Lung (tissue), 12 donors: ENCODE data around the gene ADAP1. TPM values are rescaled to one million over a fixed set of nuclear protein-coding genes. Genes with fewer than 3 reads are reported as not detected.
"Not testable (repeated sequence)": the region's sequence is repeated elsewhere in the genome, so short reads cannot be mapped to it uniquely, and the experiment has no call there.

Source experiments
- ATAC-seq: fragments of 200-7000 bp; cut with Tn5 transposase; one replicate; pipeline ENCODE4 v1.9.1; 2020; ENCODE audit warnings: moderate number of reproducible peaks; ENCODE audit not compliant: insufficient read depth, low FRiP score
- DNase-seq, 3 donors: peaks; one replicate each; pipeline ENCODE4 v3.0.0-alpha.2; 2013 to 2017
- H3K27ac ChIP-seq, 2 donors: one replicate each; pipeline ENCODE4 v1.5.1; 2013; ENCODE audit warnings: mild to moderate bottlenecking in 2 of 2, moderate library complexity in 2 of 2, control low read depth in 1 of 2, inconsistent platforms in 1 of 2, low read depth in 1 of 2, low read length in 1 of 2
- H3K27me3 ChIP-seq, 3 donors: one replicate each; pipeline ENCODE4 v1.5.1; 2013; ENCODE audit warnings: low read length in 2 of 3; ENCODE audit not compliant: control insufficient read depth in 3 of 3, insufficient read depth in 3 of 3
- H3K36me3 ChIP-seq, 4 donors: one replicate each; pipeline ENCODE4 v1.5.1; 2013; ENCODE audit warnings: low read length in 4 of 4, mild to moderate bottlenecking in 1 of 4, moderate library complexity in 1 of 4; ENCODE audit not compliant: control insufficient read depth in 4 of 4, insufficient read depth in 4 of 4
- H3K4me1 ChIP-seq, 5 donors: one replicate each; pipeline ENCODE4 v1.5.1; 2013; ENCODE audit warnings: low read length in 5 of 5, mild to moderate bottlenecking in 2 of 5, moderate library complexity in 1 of 5; ENCODE audit not compliant: control insufficient read depth in 5 of 5, insufficient read depth in 5 of 5
- H3K4me3 ChIP-seq: one replicate; pipeline ENCODE4 v1.5.1; 2013; ENCODE audit warnings: mild to moderate bottlenecking, control low read depth, moderate library complexity
- H3K9ac ChIP-seq, 2 donors: one replicate each; pipeline ENCODE4 v1.5.1; 2013; ENCODE audit warnings: low read length in 2 of 2, control low read depth in 1 of 2; ENCODE audit not compliant: insufficient read depth in 1 of 2
- H3K9me3 ChIP-seq, 4 donors: one replicate each; pipeline ENCODE4 v1.5.1; 2013; ENCODE audit warnings: low read length in 3 of 4, mild to moderate bottlenecking in 1 of 4, moderate library complexity in 1 of 4; ENCODE audit not compliant: control insufficient read depth in 4 of 4, insufficient read depth in 3 of 4
- WGBS, 2 donors: extraction: QIAGEN DNeasy Blood & Tissue Kit; methylation state at CpG; one replicate each; pipeline ENCODE4 v1.1.7; 2013; 5-methylcytosine and 5-hydroxymethylcytosine counted together
- polyA plus RNA-seq, 2 donors: library from polyadenylated mRNA; stranded (reverse); fragments of 200-250 nt; gene quantifications; one replicate each; pipeline ENCODE4 v1.2.1, GENCODE V29; 2013
- total RNA-seq, 2 donors: library from RNA; depleted of rRNA in 1 of 2; stranded (reverse); fragments of >200 nt in 1 of 2; gene quantifications; one replicate each; pipeline ENCODE4 v1.2.1, GENCODE V29; 2014 to 2021
- TF ChIP-seq, protein P1 (sequence below): IDR thresholded peaks from 2 replicates; pipeline ENCODE4 v1.5.1; 2012; ENCODE audit warnings: mild to moderate bottlenecking; ENCODE audit errors: control extremely low read depth, extremely low read depth
- donor health status: control.
- donor health status: control.
- donor health status: Bipolar disorder and iron deficiency.
- donor health status: healthy.
- donor health status: DM: yes; HTN: yes; CAD: no.

ADAP1 gene
- total and polyA plus RNA-seq, 4 donors: 11.5 to 39.0 (median 32.6) TPM

DNA sequence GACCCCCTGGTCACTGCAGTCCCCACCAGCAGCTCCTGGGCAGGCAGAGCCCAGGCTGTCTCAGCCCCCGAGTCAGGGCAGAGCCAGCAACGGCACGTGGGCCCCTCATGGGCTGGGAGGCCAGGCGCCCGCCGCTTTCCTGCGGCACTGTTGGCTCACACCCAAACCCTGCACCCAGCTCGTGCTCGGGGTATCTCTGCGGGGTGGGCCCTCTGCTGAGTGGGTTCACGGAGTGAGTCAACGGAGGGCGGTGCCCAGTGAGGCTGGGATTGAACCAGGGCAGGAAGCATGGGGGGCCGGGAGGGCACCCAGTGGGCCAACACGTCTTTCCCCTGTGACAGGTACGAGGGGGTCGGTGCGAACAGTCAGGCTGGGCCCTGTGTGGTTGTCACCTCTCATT is 28.9 kb downstream of the ADAP1 start:
- H3K27me3 ChIP-seq: no peaks in the 10 kb centered on the region
- ATAC-seq: no peak
- H3K4me1 ChIP-seq: peaks cover 0 to 18% (median 3%) of the 10 kb centered on the region in 5 donors
- H3K27ac ChIP-seq: no peak overlapping the region
- no peak overlapping the region for H3K9ac ChIP-seq
- no peaks in the 10 kb centered on the region for H3K36me3 ChIP-seq
- WGBS, 2 donors: 50 to 58% methylated on average over 15 to 18 of the region's 18 CpGs
- H3K9me3 ChIP-seq: no peaks in the 10 kb centered on the region
- TF ChIP-seq, protein P1, sequence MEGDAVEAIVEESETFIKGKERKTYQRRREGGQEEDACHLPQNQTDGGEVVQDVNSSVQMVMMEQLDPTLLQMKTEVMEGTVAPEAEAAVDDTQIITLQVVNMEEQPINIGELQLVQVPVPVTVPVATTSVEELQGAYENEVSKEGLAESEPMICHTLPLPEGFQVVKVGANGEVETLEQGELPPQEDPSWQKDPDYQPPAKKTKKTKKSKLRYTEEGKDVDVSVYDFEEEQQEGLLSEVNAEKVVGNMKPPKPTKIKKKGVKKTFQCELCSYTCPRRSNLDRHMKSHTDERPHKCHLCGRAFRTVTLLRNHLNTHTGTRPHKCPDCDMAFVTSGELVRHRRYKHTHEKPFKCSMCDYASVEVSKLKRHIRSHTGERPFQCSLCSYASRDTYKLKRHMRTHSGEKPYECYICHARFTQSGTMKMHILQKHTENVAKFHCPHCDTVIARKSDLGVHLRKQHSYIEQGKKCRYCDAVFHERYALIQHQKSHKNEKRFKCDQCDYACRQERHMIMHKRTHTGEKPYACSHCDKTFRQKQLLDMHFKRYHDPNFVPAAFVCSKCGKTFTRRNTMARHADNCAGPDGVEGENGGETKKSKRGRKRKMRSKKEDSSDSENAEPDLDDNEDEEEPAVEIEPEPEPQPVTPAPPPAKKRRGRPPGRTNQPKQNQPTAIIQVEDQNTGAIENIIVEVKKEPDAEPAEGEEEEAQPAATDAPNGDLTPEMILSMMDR: no peak
- no peak overlapping the region for H3K4me3 ChIP-seq
- DNase-seq: peak in 2 of 3 donors; percentile 40 to 46

DNA sequence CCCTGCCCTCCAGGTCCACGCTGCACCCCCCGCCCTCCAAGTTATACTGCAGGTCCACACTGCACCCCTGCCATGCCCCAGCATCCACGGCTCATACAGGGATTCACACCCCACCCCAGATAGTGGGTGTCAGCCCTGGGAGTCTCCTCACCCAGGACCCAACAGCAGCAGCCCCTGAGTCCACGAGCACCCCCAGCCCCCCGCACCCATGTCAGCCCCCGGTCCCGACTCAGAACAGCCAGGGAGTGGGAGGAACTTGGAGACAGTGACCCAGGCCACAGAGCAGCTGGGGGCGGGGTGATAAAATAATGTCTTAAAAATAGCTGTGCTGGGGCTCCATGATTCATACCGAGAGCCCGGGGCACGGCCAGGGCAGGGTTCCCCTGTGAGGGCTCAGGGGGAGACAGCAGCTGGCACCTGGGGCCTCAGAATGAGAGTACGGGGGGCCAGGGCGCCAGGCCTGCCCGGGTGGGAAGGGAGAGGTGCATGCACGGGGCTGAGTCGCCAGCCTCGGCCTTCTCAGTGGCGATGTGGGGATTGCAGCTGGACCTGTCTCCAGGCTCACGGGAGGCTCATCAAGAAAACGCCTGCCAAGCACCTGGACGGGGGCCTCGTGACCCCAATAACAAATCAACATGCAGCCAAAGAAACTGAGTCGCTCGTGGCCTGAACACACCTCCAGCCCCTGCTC is 29.8 kb downstream of the ADAP1 start:
- WGBS, 2 donors: 55 to 67% methylated on average over 19 to 24 of the region's 24 CpGs
- no peaks in the 10 kb centered on the region for H3K36me3 ChIP-seq
- DNase-seq: no peak
- H3K9ac ChIP-seq: no peak overlapping the region
- no peaks in the 10 kb centered on the region for H3K9me3 ChIP-seq
- no peak overlapping the region for H3K27ac ChIP-seq
- ATAC-seq: no peak
- no peaks in the 10 kb centered on the region for H3K27me3 ChIP-seq
- TF ChIP-seq, protein P1: no peak
- H3K4me1 ChIP-seq: peaks cover 0 to 18% (median 3%) of the 10 kb centered on the region in 5 donors
- no peak overlapping the region for H3K4me3 ChIP-seq

GRCh38 chr7:924042-924441 is 30.4 kb downstream of the ADAP1 start:
- ATAC-seq, H3K9ac ChIP-seq, H3K36me3 ChIP-seq, H3K27me3 ChIP-seq, DNase-seq, H3K4me3 ChIP-seq, H3K9me3 ChIP-seq, H3K27ac ChIP-seq: not testable (repeated sequence)
- 76 to 80% methylated on average over 17 to 20 of the region's 25 CpGs for WGBS, 2 donors
- peaks cover 0 to 18% (median 3%) of the 10 kb centered on the region in 5 donors for H3K4me1 ChIP-seq

- Histone ChIP-seq H3K9ac (no peak overlapping the region), H3K27ac (peak overlapping the region in 1 of 2 donors; percentile 72), H3K27me3 (no peaks in the 10 kb centered on the region), H3K36me3 (no peaks in the 10 kb centered on the region), H3K4me3 (no peak overlapping the region), H3K9me3 (no peaks in the 10 kb centered on the region), H3K4me1 (peaks cover 0 to 18% (median 3%) of the 10 kb centered on the region in 5 donors)
- 38 to 47% methylated on average over 40 of the region's 40 CpGs for WGBS, 2 donors
- ATAC-seq (peak; percentile 59), DNase-seq (peak; percentile 55 to 77 (median 67))
- TF ChIP-seq, protein P1: no peak
Measured at GRCh38 chr7:923108-924041, 31.1 kb downstream of the ADAP1 start.
